B cell (primary cell): ENCODE data around the gene ULBP1. TPM values are rescaled to one million over a fixed set of nuclear protein-coding genes. Genes with fewer than 3 reads are reported as not detected.
A peak's percentile ranks its signal among the peaks of the same experiment; 100 is the strongest.

Source experiments
- ATAC-seq: fragments of 200-7000 bp; cut with Tn5 transposase; one replicate; pipeline ENCODE4 v1.10.0; 2021; ENCODE audit warnings: low read depth, mild to moderate bottlenecking, moderate number of reproducible peaks, moderate library complexity
- CTCF ChIA-PET: fragments of 350-600 bp; sonication (Branson Sonifier 250); formaldehyde crosslinking; loops from one replicate; lab custom pipeline; 2021; ENCODE audit warnings: antibody characterized with exemption, inconsistent platforms; lab: Charles Lee
- POLR2A ChIA-PET: fragments of 350-600 bp; sonication (Branson Sonifier 250); formaldehyde crosslinking; loops from one replicate; lab custom pipeline; 2021; ENCODE audit warnings: antibody characterized with exemption; lab: Charles Lee
- DNase-seq: peaks from one replicate; pipeline ENCODE4 v3.0.0; 2013
- H2AFZ ChIP-seq: 2 replicates; pipeline ENCODE4 v1.6.1; 2012; ENCODE audit warnings: mild to moderate bottlenecking, low read depth, low read length; ENCODE audit not compliant: insufficient read depth, poor library complexity, severe bottlenecking
- H3K27ac ChIP-seq, 2 donors: 1 replicate in 1 of 2; 2 replicates in 1 of 2; pipeline ENCODE4 v1.5.1; 2012 to 2013; ENCODE audit warnings: low read length in 2 of 2, mild to moderate bottlenecking in 2 of 2, moderate library complexity in 1 of 2
- H3K27me3 ChIP-seq, 4 experiments: fragments of 200-600 bp in 1 of 4; sonication (generic) in 1 of 4; replicated peaks in 1 of 4; 1 replicate in 2 of 4; 2 replicates in 2 of 4; pipeline versions ENCODE4 v1.6.1 to v1.7.0; 2013 to 2016; ENCODE audit warnings: low read length in 3 of 4, mild to moderate bottlenecking in 2 of 4, mixed read lengths in 1 of 4, moderate library complexity in 1 of 4; ENCODE audit not compliant: insufficient read depth in 4 of 4, control insufficient read depth in 3 of 4; ENCODE audit errors: control extremely low read depth in 1 of 4
- H3K36me3 ChIP-seq, 2 experiments: replicated peaks in 1 of 2; 1 replicate in 1 of 2; 2 replicates in 1 of 2; pipeline versions ENCODE4 v1.6.1 to v1.7.1; 2013; ENCODE audit warnings: low read length in 1 of 2; ENCODE audit not compliant: insufficient read depth in 2 of 2, control insufficient read depth in 1 of 2; ENCODE audit errors: control extremely low read depth in 1 of 2, extremely low read depth in 1 of 2
- H3K4me1 ChIP-seq, 2 donors: fragments of 200-600 bp in 1 of 2; sonication (generic) in 1 of 2; 1 replicate in 1 of 2; 2 replicates in 1 of 2; pipeline versions ENCODE4 v1.5.1 to v1.6.1; 2013 to 2017; ENCODE audit warnings: low read length in 2 of 2; ENCODE audit not compliant: control insufficient read depth in 2 of 2, insufficient read depth in 2 of 2
- H3K4me2 ChIP-seq: replicated peaks from 2 replicates; pipeline ENCODE3; 2012; ENCODE audit warnings: mild to moderate bottlenecking, low read depth, low read length; ENCODE audit not compliant: poor library complexity, severe bottlenecking
- H3K4me3 ChIP-seq, 5 experiments: fragments of 200-600 bp in 1 of 5; sonication (generic) in 1 of 5; 1 replicate in 3 of 5; 2 replicates in 2 of 5; pipeline versions ENCODE4 v1.5.1 to v1.7.0; 2011 to 2016; ENCODE audit warnings: low read length in 4 of 5, mild to moderate bottlenecking in 4 of 5, low read depth in 2 of 5, control low read depth in 1 of 5, moderate library complexity in 1 of 5; ENCODE audit not compliant: insufficient read depth in 1 of 5; ENCODE audit errors: control extremely low read depth in 1 of 5, extremely low read depth in 1 of 5
- H3K79me2 ChIP-seq: fragments of 200-600 bp; sonication (generic); one replicate; pipeline ENCODE4 v1.6.0; 2016; ENCODE audit warnings: low read length; ENCODE audit not compliant: control insufficient read depth, insufficient read depth
- H3K9ac ChIP-seq: fragments of 200-600 bp; sonication (generic); 2 replicates; pipeline ENCODE4 v1.6.1; 2017; ENCODE audit warnings: mild to moderate bottlenecking, low read length, moderate library complexity
- H3K9me3 ChIP-seq, 3 donors: one replicate each; pipeline versions ENCODE4 v1.6.1 to v1.7.1; 2013; ENCODE audit warnings: low read length in 2 of 3; ENCODE audit not compliant: control insufficient read depth in 2 of 3, insufficient read depth in 1 of 3; ENCODE audit errors: control extremely low read depth in 1 of 3
- H4K20me1 ChIP-seq: 2 replicates; pipeline ENCODE4 v1.6.0; 2012; ENCODE audit warnings: mild to moderate bottlenecking, low read length; ENCODE audit not compliant: insufficient read depth, control insufficient read depth, poor library complexity, severe bottlenecking
- H3K27ac Mint-ChIP-seq: one replicate; pipeline ENCODE4 v1.8.0; 2021; ENCODE audit warnings: mixed read lengths
- H3K27me3 Mint-ChIP-seq: one replicate; pipeline ENCODE4 v1.8.0; 2021; ENCODE audit warnings: mixed read lengths
- H3K4me1 Mint-ChIP-seq: one replicate; pipeline ENCODE4 v1.8.0; 2021; ENCODE audit warnings: mixed read lengths
- H3K4me3 Mint-ChIP-seq: one replicate; pipeline ENCODE4 v1.8.0; 2021; ENCODE audit warnings: mixed read lengths
- H3K9me3 Mint-ChIP-seq: one replicate; pipeline ENCODE4 v1.8.0; 2022; ENCODE audit warnings: mixed read lengths; ENCODE audit not compliant: insufficient read depth
- CTCF ChIP-seq: fragments of 200-600 bp; IDR thresholded peaks from one replicate; pipeline ENCODE4 v1.8.0; 2022; ENCODE audit warnings: antibody characterized with exemption, mild to moderate bottlenecking
- EZH2 ChIP-seq: IDR thresholded peaks from 2 replicates; pipeline ENCODE4 v1.6.1; 2012; ENCODE audit warnings: borderline replicate concordance, low read depth, mild to moderate bottlenecking, moderate library complexity, low read length; ENCODE audit not compliant: insufficient read depth, poor library complexity, severe bottlenecking
- WGBS: methylation state at CpG from one replicate; pipeline ENCODE4 v1.1.5; 2013; ENCODE audit warnings: missing lambda C conversion rate; ENCODE audit not compliant: insufficient coverage; 5-methylcytosine and 5-hydroxymethylcytosine counted together
- intact Hi-C: fragments of 100-400 bp; cut with micrococcal nuclease; formaldehyde crosslinking; loops from one replicate; pipeline ENCODE4 v1.10.0; 2022
- polyA plus RNA-seq: library from polyadenylated mRNA; depleted of rRNA; stranded (reverse); fragments of >200 nt; gene quantifications from 2 replicates; pipeline ENCODE4 v1.2.3, GENCODE V29; 2012
- total RNA-seq, 2 donors: library from RNA; stranded (reverse); fragments of 120-200 nt in 1 of 2; gene quantifications; 1 replicate in 1 of 2; 2 replicates in 1 of 2; pipeline versions ENCODE4 v1.2.3 to v1.2.4, GENCODE V29; 2013 to 2022

The ULBP1 gene
- total and polyA plus RNA-seq, 2 donors (not counting 1 experiment from before 2014, with no cell fraction given): 0.04 to 0.12 TPM

- Histone ChIP-seq H3K79me2 (no peaks in the 10 kb centered on the region), H3K4me3 (no peak overlapping the region), H3K9me3 (peaks cover 0 to 37% (median 13%) of the 10 kb centered on the region in 3 donors), H4K20me1 (peaks cover 5% of the 10 kb centered on the region), H2AFZ (no peak overlapping the region), H3K4me1 (peaks cover 29 to 40% of the 10 kb centered on the region in 2 donors), H3K4me2 (no peak overlapping the region), H3K27me3 (peaks cover 0 to 90% (median 77%) of the 10 kb centered on the region in 4 experiments), H3K9ac (no peak overlapping the region), H3K27ac (no peak overlapping the region), H3K36me3 (no peaks in the 10 kb centered on the region)
- POLR2A ChIA-PET: no interaction called here
- intact Hi-C loops: no loop called here
- Mint-ChIP-seq H3K9me3 (no peaks in the 10 kb centered on the region), H3K27ac (no peak overlapping the region), H3K4me1 (peaks cover 31% of the 10 kb centered on the region), H3K27me3 (peaks cover 82% of the 10 kb centered on the region), H3K4me3 (no peak overlapping the region)
- no CpG with 5 or more reads among the region's 2 CpGs for WGBS
- TF ChIP-seq CTCF (no peak), EZH2 (no peak)
- ATAC-seq (no peak), DNase-seq (no peak)
- CTCF ChIA-PET: interaction anchor here (1.4 to 1.8 kb wide), 2 partner anchors 19 to 36 kb away, joined by 3 read pairs; no protein-coding TSS in a partner anchor
These were observed 23.9 kb downstream of the ULBP1 start for GRCh38 chr6:149987602-149988107.

- Mint-ChIP-seq H3K4me1 (peaks cover 31% of the 10 kb centered on the region), H3K4me3 (no peak overlapping the region), H3K27ac (peak overlapping the region; percentile 42), H3K9me3 (no peaks in the 10 kb centered on the region), H3K27me3 (peaks cover 85% of the 10 kb centered on the region)
- ChIA-PET POLR2A (no interaction called here), CTCF (interaction anchor here (1.8 kb wide), 1 partner anchor 18 kb away, joined by 3 read pairs; no protein-coding TSS in a partner anchor)
- peaks cover 0 to 83% (median 70%) of the 10 kb centered on the region in 4 experiments for H3K27me3 ChIP-seq
- intact Hi-C loops: no loop called here
- no peaks in the 10 kb centered on the region for H3K79me2 ChIP-seq
- 14% methylated on average over 8 of the region's 17 CpGs for WGBS
- peak; percentile 43 for DNase-seq
- peaks cover 0 to 37% (median 13%) of the 10 kb centered on the region in 3 donors for H3K9me3 ChIP-seq
- peaks cover 29 to 40% of the 10 kb centered on the region in 2 donors for H3K4me1 ChIP-seq
- no peak overlapping the region for H3K27ac ChIP-seq
- TF ChIP-seq CTCF: no peak
- no peak for TF ChIP-seq EZH2
- H3K4me3 ChIP-seq: no peak overlapping the region
- ATAC-seq: no peak
- H3K4me2 ChIP-seq: no peak overlapping the region
- no peak overlapping the region for H2AFZ ChIP-seq
- peaks cover 5% of the 10 kb centered on the region for H4K20me1 ChIP-seq
- no peak overlapping the region for H3K9ac ChIP-seq
- no peaks in the 10 kb centered on the region for H3K36me3 ChIP-seq
These were observed 25.0 kb downstream of the ULBP1 start for GRCh38 chr6:149988550-149989346.
